ELR (cell line): ENCODE results near the gene GCM1.
"Not testable (repeated sequence)": the region's sequence is repeated elsewhere in the genome, so short reads cannot be mapped to it uniquely, and the experiment has no call there.

Experiments
- DNase-seq: peaks from one replicate; pipeline ENCODE4 v3.0.0-alpha.2; 2015; ENCODE audit warnings: low read depth

GCM1 gene

GRCh38 chr6:53148684-53149083, at the start of gene GCM1:
Gene GCM1, minus strand, starts transcription at chr6:53148841. Its CDS starts 3,209 bp downstream, at chr6:53145632.
- no peak for DNase-seq

GRCh38 chr6:53197553-53197952, 48.9 kb upstream of the GCM1 start:
- DNase-seq = no peak

GRCh38 chr6:53195048-53195447, 46.4 kb upstream of the GCM1 start:
- no peak for DNase-seq

- no peak for DNase-seq
These were observed 44.1 kb upstream of the GCM1 start for GRCh38 chr6:53192682-53193188.

- DNase-seq = no peak
These were observed 40.9 kb upstream of the GCM1 start for GRCh38 chr6:53189554-53189953.

DNA sequence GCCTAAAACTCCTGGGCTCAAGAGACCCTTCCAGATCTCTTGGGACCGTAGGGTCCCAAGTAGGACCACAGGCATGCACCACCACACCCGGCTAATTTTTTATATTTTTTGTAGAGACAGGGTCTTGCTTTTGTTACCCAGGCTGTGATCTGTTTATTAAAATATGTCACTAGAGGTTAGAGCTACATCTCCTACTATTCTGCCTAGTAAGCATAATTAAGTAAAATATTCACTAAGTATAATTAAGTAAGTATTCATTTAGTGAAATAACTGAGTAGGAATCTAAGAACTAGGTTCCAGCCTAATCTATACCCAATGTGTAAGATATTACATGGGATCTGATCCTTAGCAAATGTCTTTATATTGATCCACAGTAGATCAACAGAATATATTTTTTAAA, 40.2 kb upstream of the GCM1 start:
- DNase-seq = no peak

DNA sequence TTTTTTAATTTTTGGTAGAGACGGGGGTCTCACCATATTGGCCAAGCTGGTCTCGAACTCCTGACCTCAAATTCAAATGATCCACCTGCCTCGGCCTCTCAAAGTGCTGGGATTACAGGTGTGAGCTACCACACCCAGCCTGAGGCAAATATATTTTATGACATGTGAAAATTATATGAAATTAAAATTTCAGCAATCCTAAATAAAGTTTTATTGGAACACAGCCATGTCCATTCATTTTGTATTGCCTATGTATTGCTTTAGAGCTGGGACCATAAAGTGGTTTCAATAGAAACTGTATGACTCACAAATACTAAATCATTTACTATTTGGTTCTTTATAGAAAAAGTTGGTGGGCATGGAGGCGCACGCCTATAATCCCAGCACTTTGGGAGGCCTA, 32.0 kb upstream of the GCM1 start:
- DNase-seq = no peak

DNA sequence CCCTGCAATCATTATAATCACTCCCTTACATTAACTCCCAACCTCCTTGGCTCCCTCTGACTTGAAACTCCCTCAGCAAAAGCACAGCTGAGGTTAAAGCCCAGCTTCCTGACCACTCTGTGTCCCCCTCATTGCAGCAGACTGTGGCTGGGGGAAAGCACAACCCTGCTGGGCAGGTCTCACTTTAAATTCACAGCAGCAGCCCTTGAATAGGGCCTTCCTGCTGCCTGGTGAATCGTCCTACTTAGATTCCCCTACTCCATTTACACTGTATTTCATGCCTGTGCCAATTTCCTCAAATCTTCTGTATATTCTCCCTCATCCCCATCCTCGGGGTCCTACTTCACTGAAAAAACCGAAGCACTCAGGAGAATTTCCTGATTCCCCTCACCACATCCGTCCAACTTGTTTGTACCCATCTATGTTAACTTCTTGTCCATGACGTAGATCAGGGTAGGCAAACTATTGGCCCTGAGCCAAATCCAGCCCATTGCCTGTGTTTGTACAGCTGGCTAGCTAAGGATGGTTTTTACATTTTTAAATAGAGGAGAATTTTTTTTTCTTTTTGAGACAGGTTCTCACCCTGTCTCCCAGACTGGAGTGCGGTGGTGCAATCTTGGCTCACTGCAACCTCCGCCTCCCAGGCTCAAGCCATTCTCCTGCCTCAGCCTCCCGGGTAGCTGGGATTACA, 31.5 kb upstream of the GCM1 start:
- no peak for DNase-seq

GRCh38 chr6:53178837-53179432, 30.3 kb upstream of the GCM1 start:
- no peak for DNase-seq

DNA sequence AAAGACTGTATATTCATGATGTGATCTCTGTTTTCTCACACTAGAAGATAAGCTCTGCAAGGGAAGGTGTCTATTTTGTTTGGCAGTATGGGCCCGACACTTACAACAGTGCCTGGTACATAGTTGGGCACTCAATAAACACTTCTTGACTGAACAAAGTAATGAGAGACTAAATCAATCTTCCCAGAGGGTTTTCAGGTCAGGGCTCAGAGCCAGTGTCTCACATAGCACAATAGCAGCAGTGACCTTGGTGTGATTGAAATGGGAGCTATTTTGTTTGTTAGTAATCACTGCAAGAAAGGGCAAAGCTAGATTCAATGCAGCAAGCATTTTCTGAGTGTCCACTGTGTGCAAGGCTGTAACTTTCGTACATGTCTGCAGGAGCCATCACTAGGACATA, 26.4 kb upstream of the GCM1 start:
- no peak for DNase-seq

DNA sequence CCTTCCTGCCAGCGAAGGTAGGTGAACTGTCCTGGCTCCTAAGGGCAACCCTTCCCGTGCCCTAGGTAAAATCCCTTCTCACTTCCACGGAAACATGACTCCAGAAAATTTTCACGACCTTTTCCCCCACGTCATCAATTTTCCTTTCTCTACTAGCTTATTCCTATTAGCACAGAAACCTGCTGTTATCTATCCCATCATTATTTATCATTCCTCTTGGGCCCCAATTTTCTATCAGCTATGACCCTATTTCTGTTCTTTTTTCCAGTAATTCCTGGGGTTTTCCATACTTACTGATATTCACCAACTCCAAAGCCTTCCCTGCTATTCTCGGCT, 23.8 kb upstream of the GCM1 start:
- no peak for DNase-seq

GRCh38 chr6:53171605-53172467, 23.2 kb upstream of the GCM1 start:
- peak; percentile 79 for DNase-seq

GRCh38 chr6:53168516-53169267, 20.1 kb upstream of the GCM1 start:
- peak; percentile 78 for DNase-seq

DNA sequence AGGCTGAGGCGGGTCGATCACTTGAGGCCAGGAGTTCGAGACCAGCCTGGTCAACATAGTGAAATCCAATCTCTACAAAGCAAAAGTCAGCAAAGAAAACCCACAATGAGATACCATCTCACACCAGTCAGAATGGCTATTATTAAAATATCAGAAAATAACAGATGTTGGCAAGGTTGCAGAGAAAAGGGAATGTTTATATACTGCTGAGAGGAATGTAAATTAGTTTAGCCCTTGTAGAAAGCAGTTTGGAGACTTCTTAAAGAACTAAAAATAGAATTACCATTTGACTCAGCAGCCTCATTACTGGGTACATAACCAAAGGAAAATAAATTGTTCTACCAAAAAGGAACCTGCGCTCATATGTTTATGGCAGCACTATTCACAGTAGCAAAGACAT, 16.7 kb upstream of the GCM1 start:
- DNase-seq = no peak

DNA sequence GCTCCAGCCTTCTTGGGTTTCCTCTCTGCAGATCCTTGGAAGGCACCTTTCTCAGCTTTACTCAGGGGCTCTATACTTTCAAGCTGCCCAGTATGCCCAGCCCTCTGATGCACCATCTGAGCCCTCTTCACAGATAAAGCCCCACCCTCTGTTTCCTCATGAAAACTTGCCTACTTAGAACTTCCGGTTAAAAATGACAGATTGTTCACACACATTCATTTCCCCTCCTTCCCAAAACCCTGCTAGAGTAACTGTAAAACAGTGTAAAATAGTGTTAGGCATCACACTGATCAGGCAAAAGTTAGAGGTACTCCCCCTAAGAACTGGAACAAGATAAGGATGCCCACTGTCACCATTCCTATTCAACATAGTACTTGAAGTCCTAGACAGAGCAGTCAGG, 14.0 kb upstream of the GCM1 start:
- DNase-seq = no peak

DNA sequence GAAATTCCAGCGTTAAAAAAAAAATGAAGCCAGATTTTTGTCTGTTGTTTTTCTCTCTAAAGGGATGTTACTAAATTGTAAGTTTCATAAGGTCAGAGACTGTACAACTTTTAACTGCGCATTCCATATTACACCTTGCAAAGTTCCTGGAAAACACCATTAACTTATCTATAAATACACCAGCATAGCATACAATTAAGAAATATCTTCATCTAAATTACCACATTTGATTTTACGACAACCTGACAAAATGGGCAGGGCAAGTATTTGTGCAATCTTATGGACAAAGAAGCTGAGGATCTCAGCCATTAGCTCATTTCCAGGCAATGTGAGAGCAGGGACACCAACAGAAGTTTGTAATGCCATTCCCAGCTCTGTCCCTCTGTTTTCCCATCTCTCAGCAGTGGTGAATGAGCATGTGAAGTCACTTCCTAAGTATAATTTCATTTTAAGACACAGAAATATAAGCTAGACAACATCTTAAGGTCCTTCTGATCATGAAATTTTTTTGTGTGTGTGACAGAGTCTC, 12.9 kb upstream of the GCM1 start:
- no peak for DNase-seq

DNA sequence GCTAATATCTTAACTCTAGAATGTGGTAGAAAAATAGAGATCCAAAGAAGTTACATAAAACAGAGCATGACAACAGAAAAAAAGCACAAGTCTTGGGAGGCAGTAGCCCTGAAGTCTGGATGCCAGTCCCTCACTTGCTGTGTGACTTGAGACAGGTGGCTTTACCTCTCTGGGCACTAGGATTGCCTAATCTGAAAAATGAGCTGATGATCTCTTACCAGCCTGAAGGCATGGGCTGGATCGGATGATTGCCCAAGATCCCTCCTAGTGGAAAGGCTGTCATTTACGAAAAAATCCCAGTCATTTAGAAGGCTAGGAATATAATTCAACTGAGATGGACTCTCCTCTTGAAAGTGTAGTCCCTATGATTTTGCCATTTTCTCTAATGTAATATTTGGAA, 10.9 kb upstream of the GCM1 start:
- DNase-seq = peak; percentile 28

- DNase-seq = not testable (repeated sequence)
These were observed 9.4 kb upstream of the GCM1 start for GRCh38 chr6:53158076-53158475.

- not testable (repeated sequence) for DNase-seq
These were observed 6.6 kb upstream of the GCM1 start for GRCh38 chr6:53155279-53155678.

- DNase-seq = no peak
These were observed 6.2 kb upstream of the GCM1 start for GRCh38 chr6:53154794-53155193.

GRCh38 chr6:53154071-53154470, 5.4 kb upstream of the GCM1 start:
- DNase-seq = no peak

- DNase-seq = no peak
These were observed 3.9 kb upstream of the GCM1 start for GRCh38 chr6:53152576-53152975.
